MCF 10A (cell line): ENCODE measurements around the gene WASL. TPM values are rescaled to one million over a fixed set of nuclear protein-coding genes. Genes with fewer than 3 reads are reported as not detected.

Experiments used
- BruUV-seq: library from RNA; stranded (reverse); fragments of 400-500 nt; replicated peaks from 2 replicates; lab custom pipeline; 2021; lab: Mats Ljungman, UMichigan
- CTCF ChIA-PET: fragments of 300-600 bp; sonication (Branson Sonifier 250); formaldehyde crosslinking; extraction: SDS; loops from one replicate; lab custom pipeline; 2021; ENCODE audit warnings: antibody characterized with exemption, inconsistent platforms; lab: Yijun Ruan, JAX
- POLR2A ChIA-PET: fragments of 300-600, 350-650 bp; sonication (Branson Sonifier 250); formaldehyde crosslinking; extraction: SDS; loops from one replicate; lab custom pipeline; 2020; ENCODE audit warnings: antibody characterized with exemption, inconsistent platforms; lab: Yijun Ruan, JAX
- DNase-seq: peaks from one replicate; pipeline ENCODE4 v3.0.0-alpha.2; 2018; ENCODE audit not compliant: unreplicated experiment
- H3K27ac Mint-ChIP-seq: one replicate; pipeline ENCODE4 v1.8.0; 2022; ENCODE audit warnings: mild to moderate bottlenecking, low read depth, mixed read lengths; ENCODE audit not compliant: unreplicated experiment
- H3K27me3 Mint-ChIP-seq: one replicate; pipeline ENCODE4 v1.8.0; 2022; ENCODE audit warnings: mixed read lengths; ENCODE audit not compliant: insufficient read depth, unreplicated experiment
- H3K36me3 Mint-ChIP-seq: one replicate; pipeline ENCODE4 v1.8.0; 2022; ENCODE audit warnings: mild to moderate bottlenecking, moderate library complexity, mixed read lengths; ENCODE audit not compliant: insufficient read depth, unreplicated experiment
- H3K4me1 Mint-ChIP-seq: one replicate; pipeline ENCODE4 v1.8.0; 2022; ENCODE audit warnings: mixed read lengths; ENCODE audit not compliant: insufficient read depth, unreplicated experiment
- H3K4me3 Mint-ChIP-seq: one replicate; pipeline ENCODE4 v1.8.0; 2022; ENCODE audit warnings: mild to moderate bottlenecking, moderate library complexity, mixed read lengths; ENCODE audit not compliant: unreplicated experiment
- H3K9me3 Mint-ChIP-seq: one replicate; pipeline ENCODE4 v1.8.0; 2022; ENCODE audit warnings: mixed read lengths; ENCODE audit not compliant: unreplicated experiment
- intact Hi-C: fragments of 100-400 bp; cut with micrococcal nuclease; formaldehyde crosslinking; loops from 2 replicates; pipeline ENCODE4 v1.14.1; 2022
- total RNA-seq: library from RNA; stranded (reverse); gene quantifications from 2 replicates; pipeline ENCODE4 v1.2.3, GENCODE V29; 2022
- TF ChIP-seq, protein P1 (sequence below): fragments of 200-600 bp; IDR thresholded peaks from one replicate; pipeline ENCODE4 v1.8.0; 2022; ENCODE audit warnings: antibody characterized with exemption, mild to moderate bottlenecking; ENCODE audit not compliant: unreplicated experiment

The WASL gene
- total RNA-seq, 1 experiment from 2014 or later = 34.7 TPM

DNA sequence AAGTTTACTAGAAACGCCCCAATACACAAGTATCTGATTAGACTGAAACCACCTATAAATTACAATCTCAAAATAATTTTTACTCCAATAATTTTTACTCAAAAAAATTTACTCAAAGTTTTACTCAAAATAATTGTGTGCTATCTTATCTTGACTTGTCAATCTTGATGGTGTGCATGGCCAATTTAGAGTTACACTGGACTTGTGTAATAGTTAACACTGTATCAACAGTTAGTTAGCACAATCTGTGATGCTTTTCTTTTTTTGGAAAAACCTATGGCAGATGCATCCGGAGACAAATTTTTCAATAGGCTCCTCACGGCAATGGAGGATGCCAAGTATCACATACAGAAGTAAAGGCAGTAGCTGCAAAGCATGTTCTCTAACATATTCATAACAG, 68.2 kb downstream of the WASL start:
- CTCF ChIA-PET = interaction anchor here (1.4 to 3.0 kb wide), 3 partner anchors 44 to 191 kb away, joined by 4 to 16 read pairs (median 11); no protein-coding TSS in a partner anchor
- intact Hi-C loops = loop anchor here (5.0 to 10.0 kb wide), 2 partner anchors 117 to 186 kb away; no protein-coding TSS in a partner anchor
- no peak overlapping the region for H3K27ac Mint-ChIP-seq
- H3K4me1 Mint-ChIP-seq = peaks cover 3% of the 10 kb centered on the region
- POLR2A ChIA-PET = no interaction called here
- TF ChIP-seq, protein P1, sequence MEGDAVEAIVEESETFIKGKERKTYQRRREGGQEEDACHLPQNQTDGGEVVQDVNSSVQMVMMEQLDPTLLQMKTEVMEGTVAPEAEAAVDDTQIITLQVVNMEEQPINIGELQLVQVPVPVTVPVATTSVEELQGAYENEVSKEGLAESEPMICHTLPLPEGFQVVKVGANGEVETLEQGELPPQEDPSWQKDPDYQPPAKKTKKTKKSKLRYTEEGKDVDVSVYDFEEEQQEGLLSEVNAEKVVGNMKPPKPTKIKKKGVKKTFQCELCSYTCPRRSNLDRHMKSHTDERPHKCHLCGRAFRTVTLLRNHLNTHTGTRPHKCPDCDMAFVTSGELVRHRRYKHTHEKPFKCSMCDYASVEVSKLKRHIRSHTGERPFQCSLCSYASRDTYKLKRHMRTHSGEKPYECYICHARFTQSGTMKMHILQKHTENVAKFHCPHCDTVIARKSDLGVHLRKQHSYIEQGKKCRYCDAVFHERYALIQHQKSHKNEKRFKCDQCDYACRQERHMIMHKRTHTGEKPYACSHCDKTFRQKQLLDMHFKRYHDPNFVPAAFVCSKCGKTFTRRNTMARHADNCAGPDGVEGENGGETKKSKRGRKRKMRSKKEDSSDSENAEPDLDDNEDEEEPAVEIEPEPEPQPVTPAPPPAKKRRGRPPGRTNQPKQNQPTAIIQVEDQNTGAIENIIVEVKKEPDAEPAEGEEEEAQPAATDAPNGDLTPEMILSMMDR = no peak
- no TSS peak for BruUV-seq
- H3K36me3 Mint-ChIP-seq = peaks cover 39% of the 10 kb centered on the region
- no peaks in the 10 kb centered on the region for H3K9me3 Mint-ChIP-seq
- H3K4me3 Mint-ChIP-seq = no peak overlapping the region
- no peaks in the 10 kb centered on the region for H3K27me3 Mint-ChIP-seq
- no peak for DNase-seq

DNA sequence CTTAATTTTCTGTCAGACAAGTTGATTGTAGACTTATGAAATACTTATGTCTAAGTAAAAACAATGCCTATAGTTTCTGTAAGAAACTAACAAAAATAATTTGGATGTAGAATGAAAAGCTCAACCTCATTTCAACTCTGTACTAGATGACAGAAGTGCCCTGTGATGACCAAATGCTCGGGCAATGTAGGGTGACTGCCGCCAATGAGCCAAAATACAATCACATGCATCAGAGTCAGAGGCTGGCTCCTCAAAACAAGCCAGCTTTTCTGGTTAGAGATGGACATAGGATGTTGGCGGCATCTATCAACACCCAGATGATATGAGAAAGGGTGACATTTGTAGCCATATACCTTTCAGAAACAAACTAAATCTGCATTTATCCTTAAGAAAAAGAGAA, 69.2 kb downstream of the WASL start:
- POLR2A ChIA-PET = interaction anchor here (0.6 kb wide), 1 partner anchor 90 kb away, joined by 3 read pairs; no protein-coding TSS in a partner anchor
- H3K4me1 Mint-ChIP-seq = peaks cover 9% of the 10 kb centered on the region
- CTCF ChIA-PET = interaction anchor here (0.6 to 1.6 kb wide), 6 partner anchors 13 to 726 kb away, joined by 3 to 4 read pairs (median 3); no protein-coding TSS in a partner anchor
- no peaks in the 10 kb centered on the region for H3K27me3 Mint-ChIP-seq
- peaks cover 30% of the 10 kb centered on the region for H3K36me3 Mint-ChIP-seq
- no peaks in the 10 kb centered on the region for H3K9me3 Mint-ChIP-seq
- BruUV-seq = no TSS peak
- TF ChIP-seq, protein P1 = no peak
- intact Hi-C loops = loop anchor here (5.0 to 10.0 kb wide), 2 partner anchors 118 to 185 kb away; no protein-coding TSS in a partner anchor
- DNase-seq = no peak
- H3K27ac Mint-ChIP-seq = no peak overlapping the region
- no peak overlapping the region for H3K4me3 Mint-ChIP-seq

DNA sequence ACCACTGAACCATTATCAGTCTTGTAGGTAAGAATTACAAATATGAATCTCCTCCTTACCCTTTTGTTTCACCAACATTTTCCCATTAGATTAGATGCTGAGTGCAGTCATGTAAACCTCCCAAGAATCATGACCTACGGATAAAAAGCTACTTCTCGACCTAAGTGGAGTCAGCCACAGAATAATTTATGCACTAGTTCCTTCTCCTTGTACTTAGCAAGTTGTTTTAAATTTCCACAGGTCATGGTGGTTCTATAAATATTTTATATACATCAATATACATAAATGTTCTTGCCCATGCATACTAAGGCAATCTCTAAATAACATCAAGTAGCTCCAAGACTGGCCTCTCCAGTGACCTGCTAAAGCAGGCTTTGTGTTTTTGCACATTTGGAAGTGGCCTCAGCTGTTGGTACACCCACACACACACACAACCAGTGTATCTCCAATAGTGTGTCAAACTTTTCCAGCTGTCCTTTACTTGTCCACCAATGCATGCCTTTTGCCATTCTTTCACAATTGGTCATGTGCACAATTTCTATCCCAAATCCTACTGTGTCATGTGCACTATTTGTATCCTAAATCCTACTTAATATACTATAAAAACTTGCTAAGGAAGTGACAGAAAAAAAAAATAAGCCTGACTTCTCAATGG, 71.6 kb downstream of the WASL start:
- no TSS peak for BruUV-seq
- POLR2A ChIA-PET = interaction anchor here (0.6 to 1.5 kb wide), 6 partner anchors 13 to 244 kb away, joined by 3 to 6 read pairs (median 4); partner anchors contain the start of gene WASL
- Mint-ChIP-seq H3K4me3 (no peak overlapping the region), H3K27me3 (no peaks in the 10 kb centered on the region), H3K27ac (no peak overlapping the region), H3K9me3 (no peaks in the 10 kb centered on the region), H3K4me1 (peaks cover 21% of the 10 kb centered on the region), H3K36me3 (peaks cover 25% of the 10 kb centered on the region)
- TF ChIP-seq, protein P1 = no peak
- no peak for DNase-seq
- intact Hi-C loops = no loop called here
- CTCF ChIA-PET = interaction anchor here (0.5 to 2.2 kb wide), 8 partner anchors 11 to 135 kb away, joined by 3 to 5 read pairs (median 4); no protein-coding TSS in a partner anchor

DNA sequence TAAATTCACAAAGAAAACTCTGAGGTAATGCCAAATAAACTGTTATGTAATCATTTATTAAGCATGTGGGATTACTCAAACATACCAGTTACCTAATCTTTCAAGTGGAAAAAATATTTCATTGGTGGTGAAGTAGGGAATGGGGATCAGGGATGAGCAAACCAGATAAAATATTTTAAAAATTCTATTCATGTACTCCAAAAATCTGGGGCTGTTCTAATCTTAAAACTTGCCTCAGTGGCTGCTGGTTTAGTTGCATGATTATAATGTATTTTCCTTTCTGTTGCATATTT, 73.7 kb downstream of the WASL start:
- CTCF ChIA-PET = interaction anchor here (0.9 to 2.1 kb wide), 5 partner anchors 39 to 194 kb away, joined by 3 to 9 read pairs (median 6); no protein-coding TSS in a partner anchor
- no peaks in the 10 kb centered on the region for H3K9me3 Mint-ChIP-seq
- no TSS peak for BruUV-seq
- intact Hi-C loops = loop anchor here (2.0 kb wide), 2 partner anchors 40 to 94 kb away; no protein-coding TSS in a partner anchor
- POLR2A ChIA-PET = interaction anchor here (0.7 to 3.1 kb wide), 13 partner anchors 10 to 117 kb away, joined by 3 to 21 read pairs (median 5); partner anchors contain the start of genes NDUFA5 and WASL
- H3K4me1 Mint-ChIP-seq = peaks cover 21% of the 10 kb centered on the region
- H3K27me3 Mint-ChIP-seq = no peaks in the 10 kb centered on the region
- peak overlapping the region; percentile 46 for H3K27ac Mint-ChIP-seq
- TF ChIP-seq, protein P1 = no peak
- peaks cover 8% of the 10 kb centered on the region for H3K36me3 Mint-ChIP-seq
- no peak overlapping the region for H3K4me3 Mint-ChIP-seq
- DNase-seq = peak; percentile 55
